GM23338 (cell line): ENCODE results near the gene ATG2B. TPM values are rescaled to one million over a fixed set of nuclear protein-coding genes. Genes with fewer than 3 reads are reported as not detected.

Experiments used
- ATAC-seq: fragments of 200-7000 bp; cut with Tn5 transposase; 3 replicates; pipeline ENCODE4 v1.9.1; 2020
- DNase-seq: peaks from one replicate; pipeline ENCODE4 v3.0.0-alpha.2; 2015; ENCODE audit warnings: low spot score
- H2AFZ ChIP-seq: fragments of 200-600 bp; sonication (generic); 2 replicates; pipeline ENCODE4 v1.8.0; 2016; ENCODE audit warnings: antibody characterized with exemption, mild to moderate bottlenecking, moderate library complexity
- H3F3A ChIP-seq: fragments of 200-600 bp; sonication (generic); replicated peaks from 2 replicates; pipeline ENCODE4 v1.8.0; 2017; ENCODE audit warnings: antibody characterized with exemption, mixed run types, low read depth
- H3K27ac ChIP-seq: fragments of 200-600 bp; sonication (generic); 2 replicates; pipeline ENCODE4 v1.6.1; 2016; ENCODE audit warnings: low read depth
- H3K27me3 ChIP-seq: fragments of 200-600 bp; sonication (generic); 2 replicates; pipeline ENCODE4 v1.8.0; 2016; ENCODE audit warnings: mild to moderate bottlenecking, mixed run types, moderate library complexity; ENCODE audit not compliant: insufficient read depth
- H3K36me3 ChIP-seq: fragments of 200-600 bp; sonication (generic); 2 replicates; pipeline ENCODE4 v1.8.0; 2016; ENCODE audit warnings: mild to moderate bottlenecking; ENCODE audit not compliant: insufficient read depth
- H3K4me1 ChIP-seq: fragments of 200-600 bp; sonication (generic); 2 replicates; pipeline ENCODE4 v1.8.0; 2016; ENCODE audit warnings: mild to moderate bottlenecking, moderate library complexity; ENCODE audit not compliant: insufficient read depth
- H3K4me2 ChIP-seq: fragments of 200-600 bp; sonication (generic); 2 replicates; pipeline ENCODE4 v1.7.1; 2017; ENCODE audit warnings: mixed run types
- H3K4me3 ChIP-seq: fragments of 200-600 bp; sonication (generic); 2 replicates; pipeline ENCODE4 v1.6.1; 2016; ENCODE audit warnings: mixed run types
- H3K79me2 ChIP-seq: fragments of 200-600 bp; sonication (generic); replicated peaks from 2 replicates; pipeline ENCODE4 v1.8.0; 2017; ENCODE audit warnings: mild to moderate bottlenecking; ENCODE audit not compliant: insufficient read depth
- H3K9me2 ChIP-seq: fragments of 200-600 bp; sonication (generic); 2 replicates; pipeline ENCODE4 v1.8.0; 2017; ENCODE audit not compliant: insufficient read depth
- H4K20me1 ChIP-seq: fragments of 200-600 bp; sonication (generic); replicated peaks from 2 replicates; pipeline ENCODE4 v1.8.0; 2017; ENCODE audit warnings: mild to moderate bottlenecking; ENCODE audit not compliant: insufficient read depth
- H3K27ac Mint-ChIP-seq: 2 replicates; pipeline ENCODE4 v1.8.0; 2020; ENCODE audit warnings: inconsistent platforms, mild to moderate bottlenecking, moderate library complexity, mixed read lengths
- H3K27me3 Mint-ChIP-seq: 3 replicates; pipeline ENCODE4 v1.8.0; 2022; ENCODE audit warnings: low read depth, mild to moderate bottlenecking, moderate library complexity, mixed read lengths, inconsistent platforms; ENCODE audit not compliant: insufficient read depth, poor library complexity
- H3K36me3 Mint-ChIP-seq: 3 replicates; pipeline ENCODE4 v1.8.0; 2021; ENCODE audit warnings: low read depth, mild to moderate bottlenecking, inconsistent platforms, moderate library complexity, mixed read lengths
- H3K4me1 Mint-ChIP-seq: 3 replicates; pipeline ENCODE4 v1.8.0; 2020; ENCODE audit warnings: mild to moderate bottlenecking, inconsistent platforms, mixed read lengths
- H3K4me3 Mint-ChIP-seq: 3 replicates; pipeline ENCODE4 v1.8.0; 2021; ENCODE audit warnings: moderate library complexity, mild to moderate bottlenecking, inconsistent platforms, mixed read lengths
- H3K9me3 Mint-ChIP-seq: 3 replicates; pipeline ENCODE4 v1.8.0; 2020; ENCODE audit warnings: moderate library complexity, mild to moderate bottlenecking, inconsistent platforms, mixed read lengths
- CREB1 ChIP-seq: fragments of 250-450 bp; sonication (Bioruptor Pico); IDR thresholded peaks from 2 replicates; pipeline ENCODE4 v1.5.0; 2020; ENCODE audit warnings: low read depth, mild to moderate bottlenecking, moderate library complexity
- CTCF ChIP-seq, 2 experiments: fragments of 200-600 bp in 1 of 2; sonication (generic) in 1 of 2; conservative IDR thresholded peaks; 2 replicates each; pipeline versions ENCODE4 v1.5.1 to v1.6.1; 2016 to 2017; ENCODE audit warnings: antibody characterized with exemption in 2 of 2, low read depth in 2 of 2, mild to moderate bottlenecking in 2 of 2, moderate library complexity in 1 of 2
- ETS1 ChIP-seq: IDR thresholded peaks from 2 replicates; pipeline ENCODE4 v1.6.1; 2016; ENCODE audit warnings: antibody characterized with exemption
- EZH2 ChIP-seq: fragments of 200-600 bp; sonication (generic); IDR thresholded peaks from one replicate; pipeline ENCODE4 v1.8.0; 2017; ENCODE audit warnings: antibody characterized with exemption, mild to moderate bottlenecking, low read depth; ENCODE audit not compliant: unreplicated experiment
- EZH2phosphoT487 ChIP-seq: fragments of 200-600 bp; sonication (generic); IDR thresholded peaks from one replicate; pipeline ENCODE4 v1.8.1; 2018; ENCODE audit warnings: antibody characterized with exemption; ENCODE audit not compliant: unreplicated experiment
- JUNB ChIP-seq: IDR thresholded peaks from one replicate; pipeline ENCODE4 v1.6.1; 2016; ENCODE audit warnings: antibody characterized with exemption; ENCODE audit not compliant: unreplicated experiment
- NANOG ChIP-seq: IDR thresholded peaks from 2 replicates; pipeline ENCODE4 v1.6.1; 2016; ENCODE audit warnings: antibody characterized with exemption, borderline replicate concordance
- POLR2AphosphoS5 ChIP-seq: IDR thresholded peaks from 2 replicates; pipeline ENCODE4 v1.6.1; 2016; ENCODE audit warnings: antibody characterized with exemption, low read depth
- REST ChIP-seq: IDR thresholded peaks from one replicate; pipeline ENCODE4 v1.6.1; 2018; ENCODE audit warnings: antibody characterized with exemption; ENCODE audit not compliant: unreplicated experiment
- STAT1 ChIP-seq: IDR thresholded peaks from one replicate; pipeline ENCODE4 v1.6.1; 2016; ENCODE audit warnings: antibody characterized with exemption; ENCODE audit not compliant: unreplicated experiment
- ZNF114 ChIP-seq: fragments of 250-450 bp; sonication (Bioruptor Pico); IDR thresholded peaks from 2 replicates; pipeline ENCODE4 v1.5.0; 2020; ENCODE audit warnings: mild to moderate bottlenecking, moderate library complexity
- ZNF331 ChIP-seq: fragments of 250-450 bp; sonication (Bioruptor Pico); IDR thresholded peaks from 2 replicates; pipeline ENCODE4 v1.5.0; 2020; ENCODE audit warnings: low read depth, mild to moderate bottlenecking, moderate library complexity
- ZNF462 ChIP-seq: fragments of 250-450 bp; sonication (Bioruptor Pico); IDR thresholded peaks from 2 replicates; pipeline ENCODE4 v1.5.0; 2020; ENCODE audit warnings: mild to moderate bottlenecking, moderate library complexity
- polyA plus RNA-seq: library from polyadenylated mRNA; unstranded; fragments of >200 nt; fragmentation: Nextera tagmentation; extraction: Ambion mirVana; gene quantifications from 2 replicates; pipeline ENCODE4 v1.2.1, GENCODE V29; 2016
- total RNA-seq: library from RNA; depleted of rRNA; stranded (reverse); fragments of >200 nt; shearing (Covaris generic); gene quantifications from 2 replicates; pipeline ENCODE4 v1.2.3, GENCODE V29; 2014

Gene ATG2B
- total and polyA plus RNA-seq, 2 experiments from 2014 or later: 3.8 to 15.4 TPM

- Histone ChIP-seq H4K20me1 (no peaks in the 10 kb centered on the region), H3K27ac (no peak overlapping the region), H3K4me2 (no peak overlapping the region), H3K4me1 (peaks cover 15% of the 10 kb centered on the region), H3K4me3 (no peak overlapping the region), H3K9me2 (no peaks in the 10 kb centered on the region), H3F3A (no peaks in the 10 kb centered on the region), H2AFZ (no peak overlapping the region), H3K79me2 (no peaks in the 10 kb centered on the region), H3K36me3 (no peaks in the 10 kb centered on the region), H3K27me3 (no peaks in the 10 kb centered on the region)
- H3K4me1 Mint-ChIP-seq: peaks cover 7% of the 10 kb centered on the region
- H3K27me3 Mint-ChIP-seq: peaks cover 8% of the 10 kb centered on the region
- ATAC-seq (no peak), DNase-seq (no peak)
- no peak overlapping the region for H3K27ac Mint-ChIP-seq
- no peak overlapping the region for H3K4me3 Mint-ChIP-seq
- peaks cover 37% of the 10 kb centered on the region for H3K9me3 Mint-ChIP-seq
- peaks cover 19% of the 10 kb centered on the region; the same call in 2 of the 3 replicates for H3K36me3 Mint-ChIP-seq
- no peak for TF ChIP-seq ZNF331 (CRISPR knock-in tag)
- no peak for TF ChIP-seq EZH2phosphoT487
- no peak for TF ChIP-seq NANOG
- TF ChIP-seq JUNB: no peak
- no peak for TF ChIP-seq ETS1
- no peak for TF ChIP-seq ZNF462 (CRISPR knock-in tag)
- TF ChIP-seq ZNF114 (CRISPR knock-in tag): no peak
- TF ChIP-seq POLR2AphosphoS5: no peak
- TF ChIP-seq CTCF (conservative IDR thresholded peaks at IDR 0.05; ENCODE audit: low read depth in 2 of 2): no peak
- no peak for TF ChIP-seq CREB1 (CRISPR knock-in tag)
- no peak for TF ChIP-seq REST
- no peak for TF ChIP-seq EZH2
- no peak for TF ChIP-seq STAT1
These were observed 89.0 kb downstream of the ATG2B start for GRCh38 chr14:96274122-96274521.
